Stimulated activated CD8-positive, alpha-beta memory T cell treated with anti-CD3 and anti-CD28 coated beads, Interleukin-4, amount 100 ng/mL, for 24 hours (primary cell): Measurements from ENCODE around the gene TGFBR3L.

Experiments
- DNase-seq: peaks from one replicate; pipeline ENCODE4 v3.0.0-alpha.2; 2020; ENCODE audit warnings: low read depth

Gene TGFBR3L

DNA sequence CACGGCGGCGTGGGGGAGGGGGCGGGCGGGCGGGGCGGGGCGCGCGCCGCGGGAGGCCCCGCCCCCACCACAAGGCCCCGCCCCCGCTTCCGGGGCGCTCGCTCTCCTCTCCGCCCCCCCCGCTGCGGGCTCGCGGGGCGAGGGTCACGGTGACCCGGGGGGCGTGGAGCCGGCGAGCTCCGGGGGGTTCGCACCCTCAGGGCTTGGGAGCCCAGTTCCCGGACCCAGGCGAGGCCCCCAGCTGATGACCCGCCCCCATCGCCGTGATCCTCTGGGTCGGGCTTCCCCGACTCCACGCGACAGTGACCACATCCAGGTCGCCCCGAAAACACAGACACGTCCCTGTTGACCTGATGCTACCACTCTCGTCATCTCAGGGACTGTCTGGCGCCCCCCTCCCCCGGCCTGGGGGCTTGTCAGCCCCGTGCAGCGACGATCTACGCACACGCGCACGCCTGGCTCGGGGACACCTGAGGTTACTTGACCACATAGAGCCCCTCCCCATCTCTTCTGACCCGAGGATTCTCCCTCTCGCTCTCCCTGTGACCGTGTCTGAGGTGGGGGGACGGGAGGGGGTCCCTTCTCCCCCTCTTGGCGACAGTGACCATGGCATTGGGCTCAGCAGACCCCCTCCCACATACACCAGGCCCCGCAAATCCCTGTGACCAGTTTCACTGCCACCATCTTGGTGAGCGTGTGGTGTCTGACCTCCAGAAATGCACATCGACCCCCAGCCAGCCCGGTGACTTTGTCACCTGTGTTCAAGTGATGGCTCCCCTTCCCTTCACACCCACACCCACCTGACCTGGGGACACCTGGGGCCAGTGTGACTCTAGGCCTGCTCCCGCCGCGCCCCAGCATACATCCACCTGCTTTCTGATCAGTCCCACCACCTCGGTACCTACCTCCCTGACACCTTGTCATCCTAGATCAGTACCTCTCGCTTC, 10.3 kb upstream of the TGFBR3L start:
- DNase-seq, result peak; percentile 45

DNA sequence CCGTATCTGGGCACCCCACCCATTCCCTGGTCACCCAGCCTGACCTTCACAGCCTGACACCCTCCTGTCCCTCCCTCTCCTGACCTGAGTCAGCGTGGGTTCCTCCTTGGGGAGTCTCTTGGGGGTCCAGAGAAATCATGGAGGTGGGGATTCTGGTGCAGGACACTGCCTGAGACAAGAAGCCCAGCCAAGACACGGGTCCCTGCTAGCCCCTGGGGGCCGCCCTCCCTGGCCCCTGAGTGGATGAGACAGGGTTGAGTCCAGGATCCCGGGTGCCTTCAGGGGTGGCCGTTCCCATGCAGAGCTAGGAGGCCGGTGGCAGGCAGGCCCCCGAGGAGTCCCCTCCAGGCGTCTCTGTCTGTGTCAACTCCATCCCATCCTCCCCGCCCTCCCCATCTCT, 9.4 kb upstream of the TGFBR3L start:
- no peak for DNase-seq

DNA sequence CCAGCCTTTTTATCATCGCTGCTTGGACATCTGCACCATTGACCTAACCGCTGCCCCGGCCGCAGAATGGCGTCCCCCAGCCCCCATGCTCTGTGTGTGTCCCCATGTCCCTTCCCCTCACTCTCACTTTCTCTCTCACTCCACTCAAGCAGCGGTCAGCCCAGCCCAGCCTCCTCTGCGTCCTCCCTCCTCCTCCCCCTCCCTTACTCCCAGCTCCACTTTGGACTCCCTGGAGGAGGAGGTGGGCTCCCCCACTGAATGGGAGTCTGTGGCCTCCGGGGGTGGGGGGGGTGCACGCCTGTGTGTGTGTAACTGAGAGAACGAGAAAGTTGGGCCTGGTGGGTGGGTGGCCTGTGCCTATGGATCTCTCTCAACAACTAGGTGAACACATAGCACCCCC, 8.8 kb upstream of the TGFBR3L start:
- DNase-seq, result no peak

DNA sequence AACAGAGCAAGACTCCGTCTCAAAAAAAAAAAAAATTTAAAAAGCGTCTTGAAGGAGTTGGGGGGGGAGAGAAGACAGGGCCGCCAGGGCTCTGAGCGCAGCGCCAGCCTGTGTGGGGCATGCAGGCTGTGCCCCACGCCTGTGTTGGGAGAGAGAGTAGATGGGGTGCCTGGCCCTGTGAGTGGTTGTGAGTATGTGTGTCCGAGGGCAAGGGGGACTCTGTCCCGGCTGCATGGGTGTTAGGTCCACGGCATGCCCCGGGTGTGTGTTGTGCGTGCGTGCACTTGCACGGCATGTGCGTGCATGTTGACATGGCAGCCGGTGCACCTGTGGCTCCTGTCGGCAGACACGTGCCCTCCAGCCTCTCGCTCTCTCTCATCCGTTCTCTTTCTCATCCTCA, 7.5 kb upstream of the TGFBR3L start:
- DNase-seq, result no peak

DNA sequence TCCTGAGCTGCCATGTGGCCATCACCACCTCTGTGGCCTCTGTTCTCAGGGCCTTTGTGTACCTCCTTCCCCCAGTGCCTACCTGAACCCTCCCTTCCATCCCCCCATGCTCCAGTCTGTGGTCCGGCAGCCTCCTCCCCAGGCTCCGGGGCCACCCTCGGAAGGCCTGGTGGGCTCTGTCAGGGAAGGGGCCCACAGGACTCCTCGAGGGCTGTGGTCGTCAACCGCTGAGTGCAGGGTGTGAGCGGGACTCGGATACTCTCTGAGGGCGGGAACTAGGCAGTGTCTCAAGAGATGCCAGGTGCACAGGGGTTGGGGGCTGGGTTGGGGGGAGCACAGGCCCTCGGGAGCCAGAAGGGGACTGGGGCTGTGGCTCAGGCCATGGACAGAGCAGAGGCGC, 7.1 kb upstream of the TGFBR3L start:
- no peak for DNase-seq

DNA sequence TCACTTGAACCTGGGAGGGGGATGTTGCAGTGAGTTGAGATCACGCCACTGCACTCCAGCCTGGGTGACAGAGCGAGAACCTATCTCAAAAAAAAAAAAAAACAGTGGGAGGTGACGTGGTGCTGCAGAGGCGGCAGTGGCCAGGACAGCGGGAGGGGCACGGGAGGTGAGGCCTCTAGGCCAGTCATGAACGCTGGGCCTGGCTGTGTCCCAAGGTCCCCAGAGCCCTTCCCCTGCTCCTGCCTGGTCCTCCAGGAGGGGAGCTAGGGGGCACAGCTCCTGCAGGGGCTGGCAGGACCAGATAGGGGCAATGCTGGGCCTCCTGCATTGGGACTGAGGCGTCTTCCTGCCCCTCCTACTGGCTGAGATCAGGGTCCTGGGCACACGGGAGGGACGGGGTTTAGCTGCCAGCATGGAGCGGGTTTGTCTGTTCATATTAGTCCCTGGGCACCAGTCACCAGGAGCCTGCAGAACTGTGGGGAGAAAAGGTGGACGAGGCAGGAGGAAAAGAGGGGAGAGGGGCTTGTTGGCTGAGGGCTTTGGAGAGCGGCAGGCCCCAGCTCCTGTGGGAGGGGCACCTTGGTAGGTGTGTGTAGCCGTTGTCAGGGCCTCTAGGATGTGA, 6.4 kb upstream of the TGFBR3L start:
- no peak for DNase-seq

DNA sequence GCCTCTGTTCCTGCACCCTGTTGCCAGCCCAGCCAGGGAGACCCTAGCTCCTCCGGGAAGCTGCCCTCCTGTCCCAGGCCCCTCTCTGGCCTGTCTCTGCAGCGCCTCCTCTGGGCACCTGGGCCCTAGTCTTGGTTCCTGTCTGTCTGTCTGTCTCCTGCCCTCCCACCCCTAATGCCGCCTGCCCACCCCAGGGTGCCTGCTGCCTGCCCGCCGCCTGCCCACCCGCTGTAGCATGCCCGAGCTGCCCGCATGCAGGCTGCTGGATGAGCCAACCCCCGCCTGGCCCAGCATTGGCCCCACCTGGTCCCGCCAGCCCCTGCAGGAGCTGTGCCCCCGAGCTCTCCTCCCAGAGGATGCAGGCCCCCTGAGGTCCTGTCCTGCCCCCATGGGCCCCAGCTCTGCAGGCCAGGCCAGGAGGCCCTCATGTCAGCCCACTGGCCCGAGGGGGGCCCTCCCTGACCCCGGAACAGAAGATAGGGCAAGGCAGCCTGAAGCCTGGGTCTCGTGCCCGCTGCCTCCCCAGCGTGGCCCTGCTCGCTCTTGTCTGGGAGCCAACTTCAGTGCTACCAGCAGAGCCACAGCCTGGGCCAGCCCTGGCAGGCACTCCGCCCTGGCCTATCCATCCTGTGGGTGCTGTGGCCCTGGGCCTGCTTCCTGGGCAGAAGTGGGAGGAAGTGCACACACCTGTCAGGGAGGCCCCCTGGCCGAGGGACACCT, 5.7 kb upstream of the TGFBR3L start:
- no peak for DNase-seq

DNA sequence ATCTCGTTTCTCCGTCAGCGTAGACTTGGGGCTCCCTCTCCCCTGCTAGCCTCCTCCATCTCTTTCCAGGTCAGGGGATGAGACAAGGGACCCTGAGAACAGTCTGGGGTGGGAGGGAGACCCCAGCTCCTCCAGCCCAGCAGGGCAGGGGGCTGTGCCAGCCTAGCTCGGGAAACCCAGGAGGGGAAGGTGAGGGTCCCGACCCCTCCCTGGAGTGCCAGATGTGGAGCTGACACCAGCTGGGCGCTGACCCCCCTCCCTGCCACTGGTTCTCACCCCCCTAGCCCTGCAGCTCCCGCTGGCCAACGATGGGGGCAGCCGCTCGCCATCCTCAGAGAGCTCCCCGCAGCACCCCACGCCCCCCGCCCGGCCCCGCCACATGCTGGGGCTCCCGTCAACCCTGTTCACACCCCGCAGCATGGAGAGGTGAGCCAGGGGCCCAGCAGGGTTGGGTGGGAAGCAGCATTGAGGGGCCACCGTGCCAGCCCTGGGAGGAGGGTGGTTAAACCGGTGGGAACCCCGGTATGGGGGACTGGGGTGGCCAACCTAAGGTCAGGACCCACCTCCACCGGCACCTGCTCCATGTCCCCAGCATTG, 5.1 kb upstream of the TGFBR3L start:
- no peak for DNase-seq

DNA sequence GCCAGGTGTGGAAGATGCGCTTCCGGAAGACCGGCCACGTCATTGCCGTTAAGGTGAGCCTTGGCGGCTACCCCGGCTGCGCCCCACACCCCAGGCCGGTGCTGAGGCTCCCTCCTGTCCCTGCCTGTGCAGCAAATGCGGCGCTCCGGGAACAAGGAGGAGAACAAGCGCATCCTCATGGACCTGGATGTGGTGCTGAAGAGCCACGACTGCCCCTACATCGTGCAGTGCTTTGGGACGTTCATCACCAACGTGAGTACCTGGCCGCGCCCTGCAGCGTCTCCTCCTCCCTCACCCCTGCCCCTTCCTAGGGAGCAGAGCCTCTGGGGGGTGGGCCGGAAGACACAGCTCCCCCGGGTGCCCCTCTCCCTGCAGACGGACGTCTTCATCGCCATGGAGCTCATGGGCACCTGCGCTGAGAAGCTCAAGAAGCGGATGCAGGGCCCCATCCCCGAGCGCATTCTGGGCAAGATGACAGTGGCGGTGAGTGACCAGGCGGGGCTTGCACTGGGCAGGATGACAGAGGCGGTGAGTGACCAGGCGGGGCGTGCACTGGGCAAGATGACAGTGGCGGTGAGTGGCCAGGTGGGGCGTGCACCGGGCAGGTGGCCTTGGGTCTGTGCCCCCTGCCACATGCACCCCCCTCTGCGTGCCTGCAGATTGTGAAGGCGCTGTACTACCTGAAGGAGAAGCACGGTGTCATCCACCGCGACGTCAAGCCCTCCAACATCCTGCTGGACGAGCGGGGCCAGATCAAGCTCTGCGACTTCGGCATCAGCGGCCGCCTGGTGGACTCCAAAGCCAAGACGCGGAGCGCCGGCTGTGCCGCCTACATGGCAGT, 4.1 kb upstream of the TGFBR3L start:
- no peak for DNase-seq

DNA sequence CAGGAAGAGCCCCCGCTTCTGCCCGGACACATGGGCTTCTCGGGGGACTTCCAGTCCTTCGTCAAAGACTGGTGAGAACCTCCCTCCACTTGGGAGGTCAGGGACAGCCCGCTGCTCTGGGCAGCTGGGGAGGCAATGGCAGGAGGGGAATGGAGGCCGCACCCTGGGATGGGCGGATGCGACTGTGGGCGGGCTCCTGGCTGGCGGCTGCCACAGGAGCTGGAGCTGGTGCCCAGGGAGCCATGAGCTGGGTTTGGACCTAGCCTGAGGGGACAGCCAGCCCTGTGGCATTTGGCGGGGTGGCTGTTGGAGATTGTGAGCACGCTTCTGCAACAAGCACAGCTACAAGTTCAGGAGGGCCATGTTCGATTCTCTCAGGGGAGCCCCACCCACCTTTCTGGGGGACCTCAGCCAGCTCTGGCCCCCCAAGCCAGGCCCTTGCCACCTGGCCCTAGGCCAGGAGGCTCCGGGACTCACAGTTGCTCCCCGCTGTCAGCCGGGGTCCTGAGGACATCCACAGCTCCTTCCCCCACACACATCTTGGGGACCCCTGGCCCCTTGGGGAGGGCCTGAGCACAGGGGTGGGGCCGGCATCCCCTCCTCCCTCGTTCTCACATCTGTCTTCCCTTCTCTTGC, 3.0 kb upstream of the TGFBR3L start:
- no peak for DNase-seq

DNA sequence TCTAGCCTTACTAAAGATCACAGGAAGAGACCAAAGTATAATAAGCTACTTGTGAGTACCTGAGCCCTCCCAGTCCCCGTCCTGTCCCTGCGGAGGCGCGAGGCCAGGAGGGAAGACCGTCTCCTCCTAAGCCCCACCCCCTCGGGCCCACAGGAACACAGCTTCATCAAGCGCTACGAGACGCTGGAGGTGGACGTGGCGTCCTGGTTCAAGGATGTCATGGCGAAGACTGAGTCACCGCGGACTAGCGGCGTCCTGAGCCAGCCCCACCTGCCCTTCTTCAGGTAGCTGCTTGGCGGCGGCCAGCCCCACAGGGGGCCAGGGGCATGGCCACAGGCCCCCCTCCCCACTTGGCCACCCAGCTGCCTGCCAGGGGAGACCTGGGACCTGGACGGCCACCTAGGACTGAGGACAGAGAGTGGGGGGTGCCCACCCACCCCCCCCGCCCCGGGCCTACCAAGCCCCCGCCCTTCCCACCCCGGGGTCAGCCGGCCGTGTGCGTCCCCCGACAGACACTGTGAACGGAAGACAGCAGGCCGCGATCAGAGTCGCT, 2.4 kb upstream of the TGFBR3L start:
- no peak for DNase-seq

DNA sequence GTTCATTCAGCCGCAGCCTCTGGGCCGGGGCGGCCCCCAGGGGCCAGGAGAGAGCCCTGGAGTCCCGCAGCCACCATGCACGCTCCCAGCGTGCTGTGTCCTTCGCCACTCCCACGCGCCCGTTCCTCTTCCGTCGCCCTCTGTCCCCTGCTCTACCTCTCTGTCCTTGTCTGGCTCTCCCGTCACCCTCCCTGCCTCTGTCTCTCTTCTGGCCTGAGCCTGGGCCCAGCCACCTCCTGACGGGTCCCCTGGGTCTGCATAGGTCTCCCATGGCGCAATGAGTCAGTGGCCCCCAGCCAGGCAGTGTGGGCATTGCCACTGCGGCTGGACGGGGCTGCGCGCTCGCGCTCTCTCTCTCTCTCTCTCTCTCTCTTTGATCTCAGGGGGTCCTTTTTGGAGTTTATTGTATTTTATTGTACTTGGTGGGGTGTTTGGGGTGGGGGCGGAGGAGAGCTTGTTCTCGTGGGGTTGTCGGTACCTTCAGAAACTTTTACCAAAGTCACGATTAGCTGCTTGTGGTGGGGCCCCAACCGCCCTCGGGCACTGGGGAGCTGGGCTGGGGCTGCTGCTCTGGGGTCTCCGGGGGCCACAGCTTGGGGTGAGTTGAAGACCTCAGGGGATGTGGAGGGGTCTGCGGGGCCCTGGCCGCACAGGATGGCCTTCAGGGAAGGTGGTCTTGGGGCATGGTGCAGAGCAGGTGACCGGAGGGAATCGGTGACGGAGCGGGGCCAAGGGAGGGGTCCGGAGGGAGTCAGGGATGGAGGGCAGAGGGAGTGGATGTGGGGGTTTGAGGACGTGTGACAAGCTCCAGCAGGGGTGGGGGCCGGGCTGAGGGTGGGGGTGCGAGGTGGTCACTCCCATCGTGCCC, 1.7 kb upstream of the TGFBR3L start:
- DNase-seq, result no peak

DNA sequence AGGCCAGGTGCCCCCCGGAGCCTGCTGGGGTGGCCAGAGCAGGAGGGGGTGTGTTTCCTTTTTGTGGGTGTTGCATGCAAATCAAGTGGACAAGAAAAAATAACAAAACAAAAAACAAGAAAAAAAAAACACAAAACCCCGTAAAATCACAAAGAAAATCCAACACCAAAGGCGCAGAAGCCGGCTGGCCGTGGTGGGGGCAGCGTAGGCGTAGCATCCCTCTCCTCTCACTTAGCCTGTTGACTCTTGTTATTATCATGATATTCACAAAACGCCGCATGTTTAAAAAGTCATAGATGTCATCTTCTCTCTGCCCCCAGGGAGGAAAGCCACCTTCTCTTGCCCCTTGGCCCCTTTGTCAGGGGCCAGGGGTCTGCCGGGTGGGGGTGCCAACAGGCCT, 978 bp upstream of the TGFBR3L start:
- DNase-seq, result no peak

DNA sequence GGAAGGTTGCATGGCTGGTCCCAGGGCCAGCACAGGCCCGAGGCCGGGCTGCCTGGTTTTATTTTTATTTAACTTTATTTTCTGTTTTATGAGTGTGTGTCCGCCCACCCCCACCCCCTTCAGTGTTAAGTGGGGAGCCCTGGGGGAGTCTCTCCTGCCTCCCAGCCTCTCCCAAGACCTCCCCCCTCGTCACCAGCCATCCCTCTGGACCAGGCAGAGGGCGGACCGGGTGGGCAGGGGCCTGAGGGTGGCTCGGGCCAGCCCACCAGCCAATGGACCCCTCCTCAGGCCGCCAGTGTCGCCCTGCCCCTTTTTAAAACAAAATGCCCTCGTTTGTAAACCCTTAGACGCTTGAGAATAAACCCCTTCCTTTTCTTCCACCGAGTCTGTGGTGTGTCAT, 531 bp upstream of the TGFBR3L start:
- no peak for DNase-seq

DNA sequence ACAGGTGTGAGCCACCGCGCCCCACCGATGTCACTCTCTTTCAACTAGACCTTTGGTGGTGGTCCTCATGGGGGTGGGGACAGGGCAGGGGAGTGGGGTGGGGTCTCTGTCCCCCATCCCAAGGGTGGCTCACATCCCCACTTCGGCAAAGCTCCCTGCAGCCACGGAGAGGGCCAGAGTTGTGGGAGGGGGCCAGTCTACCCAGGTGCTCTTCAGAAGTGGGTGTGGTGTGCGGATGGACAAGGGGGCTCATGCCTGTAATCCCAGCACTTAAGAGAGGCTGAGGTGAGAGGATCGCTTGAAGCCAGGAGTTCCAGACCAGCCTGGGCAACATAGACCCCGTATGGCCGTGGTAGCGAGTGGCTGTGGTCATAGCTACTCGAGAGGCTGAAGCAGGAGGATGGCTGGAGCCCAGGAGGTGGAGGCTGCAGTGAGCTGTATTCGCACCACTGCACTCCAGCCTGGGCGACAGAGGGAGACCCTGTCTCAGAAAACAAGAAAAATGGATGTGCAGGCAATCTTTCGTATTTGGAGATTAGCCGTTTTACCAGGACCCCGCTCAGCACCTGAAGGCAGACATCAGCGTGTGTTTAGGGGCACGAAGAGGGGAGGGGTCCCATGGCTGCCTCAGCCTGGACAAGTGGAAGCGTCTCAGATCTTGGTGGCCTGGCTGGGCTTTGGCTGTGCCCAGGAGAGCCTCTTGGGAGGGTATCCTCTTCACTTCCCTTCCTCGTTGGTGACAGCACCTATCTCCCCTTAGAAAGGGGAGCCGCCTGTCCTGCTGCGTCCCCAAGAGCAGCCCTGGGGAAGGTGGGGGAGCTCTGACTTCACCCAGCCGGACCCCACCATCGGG, 846 bp downstream of the TGFBR3L start:
- DNase-seq, result no peak

DNA sequence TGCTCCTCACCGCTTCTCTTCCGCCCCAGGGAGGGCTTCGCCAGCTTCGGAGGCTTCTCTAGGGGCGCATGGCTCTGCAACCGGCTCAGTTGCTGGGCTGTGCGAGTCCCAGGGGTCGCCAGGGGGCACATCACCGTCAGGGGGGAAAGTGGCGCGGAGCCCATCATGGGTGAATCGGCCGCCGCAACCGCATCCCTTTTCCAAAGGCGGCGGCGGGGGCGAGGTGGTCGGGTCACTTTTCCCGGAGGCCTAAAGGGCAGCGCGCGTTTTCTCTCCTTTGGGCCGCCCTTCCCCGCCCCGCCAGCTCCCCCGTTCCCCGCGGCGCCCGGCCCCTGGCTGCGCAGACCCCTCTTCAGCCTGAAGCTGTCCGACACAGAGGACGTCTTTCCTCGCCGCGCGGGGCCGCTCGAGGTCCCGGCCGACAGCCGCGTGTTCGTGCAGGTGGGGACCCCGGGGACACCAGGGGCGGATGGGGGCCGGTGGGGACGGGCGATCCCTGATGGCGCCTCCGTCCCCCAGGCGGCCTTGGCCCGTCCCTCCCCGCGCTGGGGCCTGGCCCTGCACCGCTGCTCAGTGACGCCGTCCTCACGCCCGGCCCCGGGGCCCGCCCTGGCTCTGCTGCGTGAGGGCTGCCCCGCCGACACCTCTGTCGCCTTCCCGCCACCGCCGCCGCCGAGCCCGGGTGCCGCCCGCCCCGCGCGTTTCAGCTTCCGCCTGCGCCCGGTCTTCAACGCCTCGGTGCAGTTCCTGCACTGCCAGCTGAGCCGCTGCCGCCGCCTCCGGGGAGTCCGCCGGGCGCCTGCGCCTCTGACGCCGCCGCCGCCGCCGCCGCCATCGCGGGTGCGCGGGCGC, 1.7 kb downstream of the TGFBR3L start:
- no peak for DNase-seq

DNA sequence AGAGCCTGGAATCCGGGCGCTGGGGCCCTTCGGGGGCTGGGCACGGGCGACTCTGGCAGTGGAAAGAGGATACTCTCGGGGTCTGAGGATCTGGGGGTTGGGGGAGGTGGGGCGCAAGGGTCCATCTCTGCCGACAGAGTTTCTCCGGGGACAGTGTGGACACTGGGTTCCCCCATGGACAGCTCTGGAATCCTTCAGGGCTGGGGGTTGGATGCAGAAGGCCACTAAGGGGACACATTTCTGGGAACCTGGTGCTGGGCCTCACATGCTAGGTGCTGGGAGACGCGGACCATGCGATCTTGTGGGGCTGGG, 2.3 kb downstream of the TGFBR3L start:
- DNase-seq, result no peak
